WTC11 (cell line): ENCODE data around the gene ZNF503. TPM values are rescaled to one million over a fixed set of nuclear protein-coding genes. Genes with fewer than 3 reads are reported as not detected.

ENCODE experiments used
- ATAC-seq: fragments of 200-7000 bp; cut with Tn5 transposase; 2 replicates; pipeline ENCODE4 v1.10.0; 2021; ENCODE audit warnings: mild to moderate bottlenecking, moderate library complexity
- CTCF ChIA-PET: fragments of 300-600 bp; sonication (Branson Sonifier 250); formaldehyde crosslinking; loops from one replicate; lab custom pipeline; 2021; ENCODE audit warnings: antibody characterized with exemption; lab: Charles Lee
- POLR2A ChIA-PET: fragments of 350-600 bp; sonication (Branson Sonifier 250); formaldehyde crosslinking; loops from one replicate; lab custom pipeline; 2021; ENCODE audit warnings: antibody characterized with exemption; lab: Charles Lee
- DNase-seq: peaks from one replicate; pipeline ENCODE4 v3.0.0; 2021; ENCODE audit warnings: low spot score
- H3K27ac Mint-ChIP-seq: 2 replicates; pipeline ENCODE4 v1.8.0; 2021; ENCODE audit warnings: mixed read lengths
- H3K27me3 Mint-ChIP-seq: 2 replicates; pipeline ENCODE4 v1.8.0; 2021; ENCODE audit warnings: low read depth, mild to moderate bottlenecking, moderate library complexity, mixed read lengths
- H3K36me3 Mint-ChIP-seq: 2 replicates; pipeline ENCODE4 v1.8.0; 2021; ENCODE audit warnings: mixed read lengths
- H3K4me1 Mint-ChIP-seq: 2 replicates; pipeline ENCODE4 v1.8.0; 2022; ENCODE audit warnings: mixed read lengths
- H3K4me3 Mint-ChIP-seq: 2 replicates; pipeline ENCODE4 v1.8.0; 2021; ENCODE audit warnings: mild to moderate bottlenecking, moderate library complexity, mixed read lengths
- H3K9me3 Mint-ChIP-seq: 2 replicates; pipeline ENCODE4 v1.8.0; 2021; ENCODE audit warnings: mixed read lengths
- ARID4B ChIP-seq: sonication (generic); formaldehyde crosslinking; IDR thresholded peaks from 2 replicates; pipeline ENCODE4 v1.8.0; 2023; ENCODE audit warnings: missing genetic modification reagents, mild to moderate bottlenecking, borderline replicate concordance
- SOX15 ChIP-seq: fragments of 250-450 bp; sonication (Bioruptor Pico); IDR thresholded peaks from 2 replicates; pipeline ENCODE4 v1.9.0; 2021; ENCODE audit warnings: mild to moderate bottlenecking
- total RNA-seq: library from RNA; stranded (reverse); gene quantifications from 3 replicates; pipeline ENCODE4 v1.2.3, GENCODE V29; 2021
- TF ChIP-seq, protein P1 (sequence below): fragments of 250-450 bp; sonication (Bioruptor Pico); IDR thresholded peaks from 2 replicates; pipeline ENCODE4 v1.9.0; 2021; ENCODE audit warnings: mild to moderate bottlenecking, borderline replicate concordance
- TF ChIP-seq, protein P2 (sequence below): sonication (generic); formaldehyde crosslinking; IDR thresholded peaks from 2 replicates; pipeline ENCODE4 v1.8.1; 2022; ENCODE audit warnings: low read depth, missing genetic modification reagents, borderline replicate concordance
- TF ChIP-seq, protein P3 (sequence below): sonication (generic); formaldehyde crosslinking; IDR thresholded peaks from 2 replicates; pipeline ENCODE4 v1.8.0; 2022; ENCODE audit warnings: missing genetic modification reagents

Gene ZNF503
- total RNA-seq, 1 experiment from 2014 or later = 0.39 TPM

GRCh38 chr10:75406462-75407223, 5.1 kb upstream of the ZNF503 start (continued):
- TF ChIP-seq, protein P1, sequence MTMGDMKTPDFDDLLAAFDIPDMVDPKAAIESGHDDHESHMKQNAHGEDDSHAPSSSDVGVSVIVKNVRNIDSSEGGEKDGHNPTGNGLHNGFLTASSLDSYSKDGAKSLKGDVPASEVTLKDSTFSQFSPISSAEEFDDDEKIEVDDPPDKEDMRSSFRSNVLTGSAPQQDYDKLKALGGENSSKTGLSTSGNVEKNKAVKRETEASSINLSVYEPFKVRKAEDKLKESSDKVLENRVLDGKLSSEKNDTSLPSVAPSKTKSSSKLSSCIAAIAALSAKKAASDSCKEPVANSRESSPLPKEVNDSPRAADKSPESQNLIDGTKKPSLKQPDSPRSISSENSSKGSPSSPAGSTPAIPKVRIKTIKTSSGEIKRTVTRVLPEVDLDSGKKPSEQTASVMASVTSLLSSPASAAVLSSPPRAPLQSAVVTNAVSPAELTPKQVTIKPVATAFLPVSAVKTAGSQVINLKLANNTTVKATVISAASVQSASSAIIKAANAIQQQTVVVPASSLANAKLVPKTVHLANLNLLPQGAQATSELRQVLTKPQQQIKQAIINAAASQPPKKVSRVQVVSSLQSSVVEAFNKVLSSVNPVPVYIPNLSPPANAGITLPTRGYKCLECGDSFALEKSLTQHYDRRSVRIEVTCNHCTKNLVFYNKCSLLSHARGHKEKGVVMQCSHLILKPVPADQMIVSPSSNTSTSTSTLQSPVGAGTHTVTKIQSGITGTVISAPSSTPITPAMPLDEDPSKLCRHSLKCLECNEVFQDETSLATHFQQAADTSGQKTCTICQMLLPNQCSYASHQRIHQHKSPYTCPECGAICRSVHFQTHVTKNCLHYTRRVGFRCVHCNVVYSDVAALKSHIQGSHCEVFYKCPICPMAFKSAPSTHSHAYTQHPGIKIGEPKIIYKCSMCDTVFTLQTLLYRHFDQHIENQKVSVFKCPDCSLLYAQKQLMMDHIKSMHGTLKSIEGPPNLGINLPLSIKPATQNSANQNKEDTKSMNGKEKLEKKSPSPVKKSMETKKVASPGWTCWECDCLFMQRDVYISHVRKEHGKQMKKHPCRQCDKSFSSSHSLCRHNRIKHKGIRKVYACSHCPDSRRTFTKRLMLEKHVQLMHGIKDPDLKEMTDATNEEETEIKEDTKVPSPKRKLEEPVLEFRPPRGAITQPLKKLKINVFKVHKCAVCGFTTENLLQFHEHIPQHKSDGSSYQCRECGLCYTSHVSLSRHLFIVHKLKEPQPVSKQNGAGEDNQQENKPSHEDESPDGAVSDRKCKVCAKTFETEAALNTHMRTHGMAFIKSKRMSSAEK = no peak
- TF ChIP-seq, protein P2, sequence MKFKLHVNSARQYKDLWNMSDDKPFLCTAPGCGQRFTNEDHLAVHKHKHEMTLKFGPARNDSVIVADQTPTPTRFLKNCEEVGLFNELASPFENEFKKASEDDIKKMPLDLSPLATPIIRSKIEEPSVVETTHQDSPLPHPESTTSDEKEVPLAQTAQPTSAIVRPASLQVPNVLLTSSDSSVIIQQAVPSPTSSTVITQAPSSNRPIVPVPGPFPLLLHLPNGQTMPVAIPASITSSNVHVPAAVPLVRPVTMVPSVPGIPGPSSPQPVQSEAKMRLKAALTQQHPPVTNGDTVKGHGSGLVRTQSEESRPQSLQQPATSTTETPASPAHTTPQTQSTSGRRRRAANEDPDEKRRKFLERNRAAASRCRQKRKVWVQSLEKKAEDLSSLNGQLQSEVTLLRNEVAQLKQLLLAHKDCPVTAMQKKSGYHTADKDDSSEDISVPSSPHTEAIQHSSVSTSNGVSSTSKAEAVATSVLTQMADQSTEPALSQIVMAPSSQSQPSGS (CRISPR knock-in tag) = no peak

DNA sequence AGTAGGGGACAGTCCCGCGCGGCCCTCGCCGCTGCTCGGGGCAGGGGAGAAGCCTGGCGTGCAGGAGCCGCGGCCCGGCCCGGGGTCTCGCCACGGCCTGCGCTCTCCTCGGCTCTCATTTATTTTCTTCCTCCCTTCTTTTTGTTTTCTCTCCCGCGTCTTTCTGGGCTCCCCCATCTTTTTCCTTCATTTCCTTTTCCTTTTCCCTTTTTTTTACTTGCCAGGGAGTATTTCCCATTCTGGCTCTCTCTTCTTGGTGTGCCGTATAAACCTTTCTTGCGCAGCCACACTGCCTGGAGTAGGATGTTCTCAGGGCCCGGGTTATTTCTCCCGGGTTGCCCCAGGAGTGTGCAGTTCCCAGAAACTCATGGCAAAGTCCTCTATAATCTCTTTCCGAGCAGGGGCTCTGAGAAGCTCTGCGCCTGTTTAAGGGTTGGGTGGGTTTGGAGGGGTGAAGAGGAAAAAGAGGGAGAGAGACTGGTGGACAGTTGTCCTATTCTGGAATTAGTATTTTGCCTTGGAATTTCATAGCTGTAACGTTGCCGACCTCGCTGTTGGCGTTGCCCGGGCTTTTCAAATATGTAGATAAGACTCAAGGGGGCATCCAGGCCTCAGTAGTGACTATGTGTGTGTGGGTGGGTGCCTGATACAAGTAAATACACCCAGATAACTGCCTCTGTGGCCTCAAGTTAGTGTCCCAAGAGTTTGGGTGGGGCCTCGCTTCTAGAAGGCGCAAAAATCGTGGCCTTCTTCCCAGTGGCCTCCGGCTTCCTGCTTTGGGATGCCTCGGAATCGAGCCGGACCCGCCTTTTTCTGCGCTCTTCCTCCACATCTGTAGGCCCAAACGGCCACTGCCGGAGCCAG, 4.3 kb upstream of the ZNF503 start:
- ChIA-PET CTCF (interaction anchor here (1.6 kb wide), 1 partner anchor 11 kb away, joined by 5 read pairs; no protein-coding TSS in a partner anchor), POLR2A (no interaction called here)
- H3K36me3 Mint-ChIP-seq = no peaks in the 10 kb centered on the region; the same call in 1 of the 2 replicates
- DNase-seq = no peak
- no peak overlapping the region for H3K27ac Mint-ChIP-seq
- peak overlapping the region; percentile 75 for H3K4me3 Mint-ChIP-seq
- TF ChIP-seq SOX15 = no peak
- TF ChIP-seq, protein P3, sequence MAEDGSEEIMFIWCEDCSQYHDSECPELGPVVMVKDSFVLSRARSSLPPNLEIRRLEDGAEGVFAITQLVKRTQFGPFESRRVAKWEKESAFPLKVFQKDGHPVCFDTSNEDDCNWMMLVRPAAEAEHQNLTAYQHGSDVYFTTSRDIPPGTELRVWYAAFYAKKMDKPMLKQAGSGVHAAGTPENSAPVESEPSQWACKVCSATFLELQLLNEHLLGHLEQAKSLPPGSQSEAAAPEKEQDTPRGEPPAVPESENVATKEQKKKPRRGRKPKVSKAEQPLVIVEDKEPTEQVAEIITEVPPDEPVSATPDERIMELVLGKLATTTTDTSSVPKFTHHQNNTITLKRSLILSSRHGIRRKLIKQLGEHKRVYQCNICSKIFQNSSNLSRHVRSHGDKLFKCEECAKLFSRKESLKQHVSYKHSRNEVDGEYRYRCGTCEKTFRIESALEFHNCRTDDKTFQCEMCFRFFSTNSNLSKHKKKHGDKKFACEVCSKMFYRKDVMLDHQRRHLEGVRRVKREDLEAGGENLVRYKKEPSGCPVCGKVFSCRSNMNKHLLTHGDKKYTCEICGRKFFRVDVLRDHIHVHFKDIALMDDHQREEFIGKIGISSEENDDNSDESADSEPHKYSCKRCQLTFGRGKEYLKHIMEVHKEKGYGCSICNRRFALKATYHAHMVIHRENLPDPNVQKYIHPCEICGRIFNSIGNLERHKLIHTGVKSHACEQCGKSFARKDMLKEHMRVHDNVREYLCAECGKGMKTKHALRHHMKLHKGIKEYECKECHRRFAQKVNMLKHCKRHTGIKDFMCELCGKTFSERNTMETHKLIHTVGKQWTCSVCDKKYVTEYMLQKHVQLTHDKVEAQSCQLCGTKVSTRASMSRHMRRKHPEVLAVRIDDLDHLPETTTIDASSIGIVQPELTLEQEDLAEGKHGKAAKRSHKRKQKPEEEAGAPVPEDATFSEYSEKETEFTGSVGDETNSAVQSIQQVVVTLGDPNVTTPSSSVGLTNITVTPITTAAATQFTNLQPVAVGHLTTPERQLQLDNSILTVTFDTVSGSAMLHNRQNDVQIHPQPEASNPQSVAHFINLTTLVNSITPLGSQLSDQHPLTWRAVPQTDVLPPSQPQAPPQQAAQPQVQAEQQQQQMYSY (CRISPR knock-in tag) = 0 out of 2 replicates have a peak, but pooled peaks have one; percentile 17
- peaks cover 96% of the 10 kb centered on the region for H3K27me3 Mint-ChIP-seq
- H3K4me1 Mint-ChIP-seq = peaks cover 46% of the 10 kb centered on the region
- no peak for ATAC-seq
- no peaks in the 10 kb centered on the region for H3K9me3 Mint-ChIP-seq

- Mint-ChIP-seq H3K9me3 (no peaks in the 10 kb centered on the region), H3K27me3 (peaks cover 96% of the 10 kb centered on the region), H3K36me3 (no peaks in the 10 kb centered on the region; the same call in 1 of the 2 replicates), H3K4me1 (peaks cover 43% of the 10 kb centered on the region), H3K27ac (no peak overlapping the region), H3K4me3 (peak overlapping the region; percentile 70)
- ChIA-PET CTCF (interaction anchor here (0.6 to 1.6 kb wide), 2 partner anchors 10 to 25 kb away, joined by 4 to 5 read pairs; no protein-coding TSS in a partner anchor), POLR2A (no interaction called here)
- DNase-seq (no peak), ATAC-seq (no peak)
- TF ChIP-seq ARID4B = no peak
- TF ChIP-seq, protein P3 (CRISPR knock-in tag) = peak; percentile 95
Observed at GRCh38 chr10:75404815-75405597, 3.4 kb upstream of the ZNF503 start.
